HG03521 (cell line): ENCODE measurements around the gene MED12L.
A peak's percentile ranks its signal among the peaks of the same experiment; 100 is the strongest.
"Not testable (repeated sequence)": the region's sequence is repeated elsewhere in the genome, so short reads cannot be mapped to it uniquely, and the experiment has no call there.

Experiments used
- ATAC-seq: cut with Tn5 transposase; IDR thresholded peaks from one replicate; pipeline ENCODE4 v1.9.1; 2021; ENCODE audit warnings: mild to moderate bottlenecking, moderate library complexity; ENCODE audit not compliant: unreplicated experiment

MED12L gene, protein sequence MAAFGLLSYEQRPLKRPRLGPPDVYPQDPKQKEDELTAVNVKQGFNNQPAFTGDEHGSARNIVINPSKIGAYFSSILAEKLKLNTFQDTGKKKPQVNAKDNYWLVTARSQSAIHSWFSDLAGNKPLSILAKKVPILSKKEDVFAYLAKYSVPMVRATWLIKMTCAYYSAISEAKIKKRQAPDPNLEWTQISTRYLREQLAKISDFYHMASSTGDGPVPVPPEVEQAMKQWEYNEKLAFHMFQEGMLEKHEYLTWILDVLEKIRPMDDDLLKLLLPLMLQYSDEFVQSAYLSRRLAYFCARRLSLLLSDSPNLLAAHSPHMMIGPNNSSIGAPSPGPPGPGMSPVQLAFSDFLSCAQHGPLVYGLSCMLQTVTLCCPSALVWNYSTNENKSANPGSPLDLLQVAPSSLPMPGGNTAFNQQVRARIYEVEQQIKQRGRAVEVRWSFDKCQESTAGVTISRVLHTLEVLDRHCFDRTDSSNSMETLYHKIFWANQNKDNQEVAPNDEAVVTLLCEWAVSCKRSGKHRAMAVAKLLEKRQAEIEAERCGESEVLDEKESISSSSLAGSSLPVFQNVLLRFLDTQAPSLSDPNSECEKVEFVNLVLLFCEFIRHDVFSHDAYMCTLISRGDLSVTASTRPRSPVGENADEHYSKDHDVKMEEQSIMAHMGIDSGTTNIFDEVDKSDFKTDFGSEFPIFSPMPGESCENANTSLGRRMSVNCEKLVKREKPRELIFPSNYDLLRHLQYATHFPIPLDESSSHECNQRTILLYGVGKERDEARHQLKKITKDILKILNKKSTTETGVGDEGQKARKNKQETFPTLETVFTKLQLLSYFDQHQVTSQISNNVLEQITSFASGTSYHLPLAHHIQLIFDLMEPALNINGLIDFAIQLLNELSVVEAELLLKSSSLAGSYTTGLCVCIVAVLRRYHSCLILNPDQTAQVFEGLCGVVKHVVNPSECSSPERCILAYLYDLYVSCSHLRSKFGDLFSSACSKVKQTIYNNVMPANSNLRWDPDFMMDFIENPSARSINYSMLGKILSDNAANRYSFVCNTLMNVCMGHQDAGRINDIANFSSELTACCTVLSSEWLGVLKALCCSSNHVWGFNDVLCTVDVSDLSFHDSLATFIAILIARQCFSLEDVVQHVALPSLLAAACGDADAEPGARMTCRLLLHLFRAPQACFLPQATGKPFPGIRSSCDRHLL (N-terminal part only)

DNA sequence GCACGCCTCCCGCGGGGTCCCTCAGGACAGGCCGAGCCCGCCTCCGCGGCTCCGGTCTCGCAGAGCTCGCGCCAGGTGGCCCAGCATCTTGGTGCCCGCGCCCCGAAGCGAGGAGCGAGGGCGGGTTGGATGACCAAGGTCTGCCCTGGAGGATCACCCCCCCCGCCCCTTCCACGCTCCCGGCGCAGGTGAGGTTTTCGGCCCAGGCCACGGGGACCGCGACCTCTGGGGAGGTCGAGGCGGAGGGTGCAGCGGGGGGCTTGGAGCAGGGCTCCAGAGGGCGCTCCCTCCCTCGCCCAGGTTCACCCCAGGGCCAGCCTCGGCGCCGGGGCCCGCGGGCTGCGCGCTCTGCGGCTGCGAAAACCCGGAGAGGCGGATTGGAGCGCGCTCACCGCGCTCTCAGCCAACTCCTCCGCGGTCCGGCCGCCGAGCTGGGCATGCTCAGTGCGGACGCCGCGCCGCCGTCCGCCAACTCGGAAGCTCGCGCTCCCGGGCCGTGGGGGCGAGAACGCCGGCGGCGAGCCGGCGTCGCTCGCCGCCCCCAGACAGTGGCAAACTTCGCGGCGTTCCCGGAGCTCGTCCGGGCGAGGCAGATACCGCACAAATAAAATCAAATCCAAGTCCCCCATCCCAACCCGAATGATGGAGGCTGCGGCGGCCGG lies at the start of gene MED12L:
MED12L (plus strand) TSS at position 438 of the 662 bp plus-strand sequence. CDS start 1,263 bp downstream, outside the sequence.
- ATAC-seq: peak; percentile 55

DNA sequence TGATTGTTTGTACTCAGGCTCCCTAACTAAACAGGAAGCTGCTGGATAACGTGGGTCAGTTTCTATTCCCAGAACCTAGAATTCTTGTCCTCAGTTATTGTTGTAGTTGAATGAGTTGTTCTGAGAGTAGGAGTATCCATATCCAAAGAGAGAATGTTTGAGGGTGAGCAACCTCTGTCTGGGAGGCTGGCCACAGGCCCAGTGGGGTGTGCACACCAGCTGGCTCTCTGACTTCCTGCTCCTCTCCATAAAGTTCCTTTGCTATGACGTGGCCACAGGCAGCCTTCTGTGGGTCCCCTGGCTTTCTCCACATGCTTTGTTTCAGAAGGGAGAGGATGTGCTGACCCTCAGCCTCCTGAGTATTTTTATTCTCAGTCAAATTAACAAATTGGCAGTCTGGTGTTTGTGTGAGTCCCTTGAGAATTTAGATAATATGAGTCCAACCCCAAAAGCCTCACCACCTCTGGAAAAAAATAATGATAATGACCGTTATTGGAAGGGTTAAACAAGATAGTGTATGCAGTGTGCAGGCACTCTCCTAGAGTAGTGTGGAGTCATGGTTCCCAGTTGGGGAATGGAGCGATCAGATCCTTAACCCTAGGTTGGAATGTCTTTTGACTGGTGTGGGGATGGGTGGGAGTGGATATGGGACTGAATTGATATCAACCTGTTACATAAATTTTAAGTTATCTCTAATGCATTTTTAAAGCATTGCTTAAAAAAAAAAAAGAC lies 47.6 kb upstream of the MED12L start:
- no peak for ATAC-seq

DNA sequence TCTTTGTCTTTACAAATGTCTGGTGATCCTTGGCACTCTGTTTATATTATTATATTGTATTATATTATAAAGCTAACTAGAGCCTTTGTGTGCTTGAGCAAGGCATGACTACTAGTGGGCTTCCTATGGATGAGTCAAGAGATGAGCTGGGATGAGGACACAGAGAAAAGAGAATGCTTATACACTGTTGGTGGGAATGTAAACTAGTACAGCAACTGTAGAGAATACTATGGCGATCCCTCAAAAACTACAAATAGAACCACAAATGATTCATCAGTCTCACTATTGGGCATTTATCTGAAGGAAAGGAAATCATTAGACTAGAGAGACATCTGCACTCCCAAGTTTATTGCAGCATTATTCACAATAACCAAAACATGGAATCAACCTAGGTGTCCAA lies 40.8 kb upstream of the MED12L start:
- ATAC-seq: no peak

GRCh38 chr3:151047636-151048035 lies 37.8 kb upstream of the MED12L start:
- ATAC-seq: no peak

GRCh38 chr3:151051533-151051932 lies 33.9 kb upstream of the MED12L start:
- no peak for ATAC-seq

DNA sequence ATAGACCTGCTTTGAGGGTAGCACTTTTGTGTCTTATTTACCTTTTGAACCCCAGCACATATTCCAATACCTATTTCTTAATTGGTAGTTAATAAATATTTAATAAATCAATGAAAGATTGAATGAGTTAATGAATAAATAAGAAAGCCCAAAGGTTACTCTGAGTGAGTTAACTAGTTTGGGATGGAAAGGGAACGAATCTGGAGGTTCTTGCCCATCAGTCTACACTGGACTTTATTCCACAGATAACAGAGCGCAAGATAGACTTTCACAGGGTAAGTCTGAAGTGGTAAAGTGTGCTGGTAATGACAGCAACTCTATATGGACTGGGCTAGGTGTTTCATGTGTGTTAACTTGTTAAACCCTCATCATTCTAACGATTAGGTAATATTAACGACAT lies 33.1 kb upstream of the MED12L start:
- no peak for ATAC-seq

- no peak for ATAC-seq
Measured at GRCh38 chr3:151052756-151053155, 32.7 kb upstream of the MED12L start.

DNA sequence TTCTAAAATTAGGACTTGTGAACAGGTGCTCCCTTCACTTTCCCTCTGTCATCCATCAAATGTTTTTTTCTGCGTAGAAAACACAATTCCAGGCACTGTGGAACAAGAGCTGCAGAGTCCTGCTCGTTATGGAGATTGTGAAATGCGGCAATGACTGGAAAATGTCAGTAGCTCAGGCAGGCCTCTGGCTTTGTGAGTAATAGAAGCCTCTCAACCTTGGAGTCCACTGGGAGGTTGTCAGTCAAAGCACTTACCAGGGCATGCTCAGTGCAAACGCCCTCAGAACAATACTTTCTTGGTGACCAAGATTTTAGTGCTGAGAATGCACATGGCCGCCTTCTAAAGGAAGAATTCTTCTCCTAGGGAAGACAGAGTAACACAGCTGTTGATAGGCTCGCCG lies 26.7 kb upstream of the MED12L start:
- ATAC-seq: no peak

DNA sequence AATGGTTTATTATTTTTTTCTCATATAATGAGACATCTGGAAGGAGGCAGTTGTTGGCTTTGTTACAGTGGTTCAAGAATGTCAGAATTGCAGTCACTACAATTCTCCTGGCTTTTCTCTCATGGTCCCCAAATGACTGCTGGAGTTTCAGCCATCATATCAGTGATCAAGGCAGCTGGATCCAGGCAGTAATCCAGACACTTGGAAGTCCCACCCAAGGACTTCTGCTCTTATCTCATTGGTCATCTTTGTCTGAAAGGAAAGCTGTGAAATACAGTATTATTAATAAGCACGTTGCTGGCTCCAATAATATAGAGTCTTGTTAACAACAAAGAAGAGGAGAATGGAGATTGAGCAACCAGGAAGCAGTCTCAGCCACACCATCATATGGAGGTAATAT lies 22.9 kb upstream of the MED12L start:
- no peak for ATAC-seq

- no peak for ATAC-seq
Measured at GRCh38 chr3:151067158-151067557, 18.3 kb upstream of the MED12L start.

GRCh38 chr3:151072842-151073241 lies 12.6 kb upstream of the MED12L start:
- not testable (repeated sequence) for ATAC-seq

- ATAC-seq: no peak
Measured at GRCh38 chr3:151074256-151074655, 11.2 kb upstream of the MED12L start.

GRCh38 chr3:151075869-151076562 lies 9.4 kb upstream of the MED12L start:
- ATAC-seq: no peak

GRCh38 chr3:151076626-151077025 lies 8.8 kb upstream of the MED12L start:
- no peak for ATAC-seq

GRCh38 chr3:151081082-151081481 lies 4.4 kb upstream of the MED12L start:
- ATAC-seq: not testable (repeated sequence)

DNA sequence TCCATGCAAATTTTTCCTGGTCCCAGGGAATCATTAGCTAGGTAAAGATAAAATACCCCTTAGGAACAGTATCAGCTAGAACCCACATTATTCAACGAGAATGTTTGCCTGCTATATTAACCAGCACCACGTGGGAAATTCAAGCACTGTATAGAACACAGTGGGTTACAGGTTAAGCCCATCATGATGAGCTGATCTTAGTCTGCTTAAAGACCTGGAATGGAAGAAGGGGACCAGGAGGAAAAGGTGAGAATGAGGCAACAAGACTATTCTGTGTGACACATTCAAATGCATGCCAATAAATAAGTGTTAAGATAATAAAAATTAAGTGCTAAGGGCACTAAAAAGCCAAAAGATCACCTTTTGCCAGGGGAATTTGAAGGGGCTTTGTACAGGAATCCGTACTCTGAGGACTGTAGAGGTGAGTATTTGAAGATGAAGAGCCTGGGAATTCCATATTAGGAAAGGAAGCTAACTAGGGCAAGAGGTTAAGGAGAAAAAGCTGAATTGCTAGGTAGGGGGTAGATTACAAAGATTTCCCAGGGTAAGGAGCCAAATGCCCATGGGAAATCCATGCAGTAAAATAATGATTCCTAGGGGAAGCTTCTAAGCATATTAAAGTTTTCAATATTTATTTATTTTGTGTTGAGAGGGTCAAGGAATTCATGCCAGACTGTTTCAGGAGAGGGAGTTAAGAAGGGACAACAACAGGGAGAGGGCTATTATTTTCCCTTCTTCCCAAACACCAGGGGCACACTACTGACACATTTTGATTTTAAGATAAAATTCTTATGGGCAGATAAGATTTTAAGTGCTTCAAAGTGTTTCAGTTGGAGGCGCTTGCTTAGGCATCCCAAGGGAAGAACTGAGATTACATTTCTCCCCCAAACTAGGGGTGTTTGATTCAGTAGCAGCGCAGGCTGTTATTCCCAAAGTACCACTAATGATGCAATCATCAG lies 2.3 kb upstream of the MED12L start:
- no peak for ATAC-seq

- ATAC-seq: no peak
Measured at GRCh38 chr3:151084893-151085226, 604 bp upstream of the MED12L start.

GRCh38 chr3:151085889-151086483 lies 522 bp downstream of the MED12L start:
- ATAC-seq: peak; percentile 5
